ENCODE data around the gene APAF1.

The APAF1 gene

GRCh38 chr12:98671459-98671858 is 26.4 kb downstream of the APAF1 start:
- DNase-seq (ENCODE audit: low read depth in 2 of 2) = no peak

GRCh38 chr12:98674841-98675240 is 29.8 kb downstream of the APAF1 start:
- DNase-seq (ENCODE audit: low read depth in 2 of 2) = no peak

- no peak for DNase-seq (ENCODE audit: low read depth in 2 of 2)
Observed at GRCh38 chr12:98678236-98678945, 33.3 kb downstream of the APAF1 start.

GRCh38 chr12:98678946-98679610 is 34.0 kb downstream of the APAF1 start:
- no peak for DNase-seq (ENCODE audit: low read depth in 2 of 2)

GRCh38 chr12:98679611-98680005 is 34.5 kb downstream of the APAF1 start:
- no peak for DNase-seq (ENCODE audit: low read depth in 2 of 2)

- DNase-seq (ENCODE audit: low read depth in 2 of 2) = no peak
Observed at GRCh38 chr12:98684199-98684598, 39.1 kb downstream of the APAF1 start.

GRCh38 chr12:98686603-98687002 is 41.5 kb downstream of the APAF1 start:
- DNase-seq (ENCODE audit: low read depth in 2 of 2) = no peak

GRCh38 chr12:98691351-98691750 is 46.3 kb downstream of the APAF1 start:
- DNase-seq (ENCODE audit: low read depth in 2 of 2) = no peak

- DNase-seq (ENCODE audit: low read depth in 2 of 2) = no peak
Observed at GRCh38 chr12:98696036-98696646, 51.1 kb downstream of the APAF1 start.

GRCh38 chr12:98697209-98697608 is 52.1 kb downstream of the APAF1 start:
- DNase-seq (ENCODE audit: low read depth in 2 of 2) = no peak

- DNase-seq (ENCODE audit: low read depth in 2 of 2) = peak in 1 of 2 donors; percentile 1
Observed at GRCh38 chr12:98698603-98699463, 53.7 kb downstream of the APAF1 start.

GRCh38 chr12:98699586-98699985 is 54.5 kb downstream of the APAF1 start:
- no peak for DNase-seq (ENCODE audit: low read depth in 2 of 2)

GRCh38 chr12:98701166-98701565 is 56.1 kb downstream of the APAF1 start:
- DNase-seq (ENCODE audit: low read depth in 2 of 2) = no peak

GRCh38 chr12:98709022-98709421 is 63.9 kb downstream of the APAF1 start:
- DNase-seq (ENCODE audit: low read depth in 2 of 2) = no peak

- no peak for DNase-seq (ENCODE audit: low read depth in 2 of 2)
Observed at GRCh38 chr12:98714426-98714825, 69.3 kb downstream of the APAF1 start.

- DNase-seq (ENCODE audit: low read depth in 2 of 2) = no peak
Observed at GRCh38 chr12:98719515-98720504, 74.7 kb downstream of the APAF1 start.

- DNase-seq (ENCODE audit: low read depth in 2 of 2) = no peak
Observed at GRCh38 chr12:98721204-98721702, 76.2 kb downstream of the APAF1 start.

- DNase-seq (ENCODE audit: low read depth in 2 of 2) = no peak
Observed at GRCh38 chr12:98724384-98725155, 79.5 kb downstream of the APAF1 start.

- DNase-seq (ENCODE audit: low read depth in 2 of 2) = no peak
Observed at GRCh38 chr12:98725476-98726247, 80.6 kb downstream of the APAF1 start.
